Activated CD4-positive, alpha-beta T cell treated with anti-CD3 and anti-CD28 coated beads, Interleukin-2, amount 50 U/mL, for 16 hours (primary cell): Measurements from ENCODE around the gene TRIM14.
A peak's percentile ranks its signal among the peaks of the same experiment; 100 is the strongest.
"Not testable (repeated sequence)": the region's sequence is repeated elsewhere in the genome, so short reads cannot be mapped to it uniquely, and the experiment has no call there.

Experiments
- DNase-seq: peaks from one replicate; pipeline ENCODE4 v3.0.0-alpha.2; 2020

TRIM14 gene

DNA sequence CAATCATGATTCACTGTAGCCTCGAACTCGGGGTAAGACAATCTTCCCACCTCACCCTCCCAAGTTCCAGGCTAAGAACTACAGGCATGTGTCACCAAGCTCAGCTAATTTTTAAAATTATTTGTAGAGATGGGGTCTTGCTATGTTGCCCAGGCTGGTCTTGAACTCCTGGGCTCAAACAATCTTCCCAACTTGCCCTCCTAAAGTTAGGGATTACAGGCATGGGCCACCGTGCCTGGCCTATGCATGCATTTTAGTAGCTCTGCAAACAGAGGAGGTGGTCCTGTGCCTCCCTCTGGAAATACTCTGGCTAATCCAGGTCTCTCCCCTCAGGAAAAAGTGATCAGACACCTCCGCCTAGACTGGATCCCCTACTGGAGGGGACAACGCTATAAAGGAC is 21.5 kb upstream of the TRIM14 start:
- no peak for DNase-seq

- DNase-seq, result no peak
Observed at GRCh38 chr9:98136489-98136888, 17.5 kb upstream of the TRIM14 start.

DNA sequence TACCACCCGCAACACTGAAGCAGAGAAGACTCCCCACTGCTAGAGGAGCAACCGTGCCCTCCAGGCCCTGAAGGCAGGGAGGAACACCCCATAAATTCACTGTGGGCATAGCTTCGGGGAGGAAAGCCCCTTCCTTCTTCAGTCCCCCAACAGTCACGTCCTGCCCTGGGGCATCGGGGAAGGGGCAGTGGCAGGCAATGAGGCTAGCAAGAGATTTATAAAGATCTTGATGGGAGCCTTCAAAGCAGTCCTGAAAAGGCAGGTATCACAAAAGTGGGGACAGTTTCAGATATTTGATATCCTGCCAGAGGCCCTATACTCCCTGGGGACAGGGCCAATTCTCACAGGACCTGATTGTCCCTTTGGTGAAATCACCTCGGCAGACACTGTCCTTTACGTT is 16.9 kb upstream of the TRIM14 start:
- DNase-seq, result no peak

GRCh38 chr9:98135558-98135934 is 16.5 kb upstream of the TRIM14 start:
- DNase-seq, result no peak

DNA sequence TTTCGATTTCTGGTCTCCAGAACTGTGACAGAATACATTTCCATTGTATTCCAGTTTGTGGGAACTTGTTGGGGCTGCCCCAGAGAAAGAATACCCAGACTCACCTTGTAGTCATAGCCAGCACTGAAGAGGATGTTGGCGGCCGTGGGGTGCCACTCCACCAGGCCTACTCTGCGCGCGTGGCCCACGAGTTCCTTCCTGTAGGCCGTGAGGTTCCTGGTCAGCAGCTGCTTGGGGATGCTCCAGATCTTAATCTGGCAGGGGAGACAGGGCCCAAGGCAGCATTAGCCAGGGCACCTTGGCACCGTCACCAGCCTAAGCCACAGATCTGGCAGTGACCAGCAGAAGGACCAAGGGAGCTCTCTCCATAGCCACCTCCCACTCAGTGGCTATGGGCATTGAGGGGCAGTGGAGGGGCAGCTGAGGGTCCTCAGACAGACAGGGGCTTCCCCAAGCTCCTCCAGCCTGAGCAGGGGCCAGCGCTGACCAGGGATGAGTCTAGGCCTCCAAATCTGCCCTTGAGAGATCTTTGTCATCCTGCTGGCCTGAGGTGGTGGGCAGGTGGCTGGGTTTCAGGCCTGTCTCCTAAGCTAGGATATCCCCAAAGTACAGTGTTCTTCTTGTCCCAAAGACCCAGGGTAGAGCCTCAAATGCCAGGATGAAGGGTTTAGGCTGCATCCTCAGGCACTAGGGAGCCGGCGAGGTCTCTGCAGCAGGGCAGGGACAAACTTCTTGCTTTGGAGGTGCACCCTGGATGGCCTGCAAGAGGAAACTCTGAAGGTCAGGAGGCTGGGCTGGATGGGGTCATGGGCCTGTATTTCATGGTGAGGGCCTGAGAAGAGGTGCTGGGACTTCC is 15.9 kb upstream of the TRIM14 start:
- DNase-seq, result no peak

- DNase-seq, result no peak
Observed at GRCh38 chr9:98132806-98133631, 14.0 kb upstream of the TRIM14 start.

DNA sequence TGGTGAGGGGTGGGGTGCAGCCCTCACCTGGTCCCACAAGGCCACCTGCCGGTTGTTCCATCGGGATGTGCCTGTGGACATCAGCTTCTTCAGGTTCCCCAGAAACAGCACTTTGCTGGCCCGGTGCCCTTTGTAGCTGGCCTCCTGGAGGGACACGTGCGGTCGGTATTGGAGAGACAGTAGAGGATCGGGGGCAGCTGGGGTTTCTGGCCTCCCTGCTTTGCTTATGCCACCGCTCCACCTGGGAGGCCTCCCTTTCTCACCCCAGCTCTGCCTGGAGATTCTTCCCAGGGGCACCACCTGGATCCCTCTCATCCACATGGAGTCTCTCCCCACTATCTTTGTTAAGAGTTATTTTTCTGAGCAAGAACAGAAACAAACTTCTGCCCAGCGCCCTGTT is 13.1 kb upstream of the TRIM14 start:
- no peak for DNase-seq

DNA sequence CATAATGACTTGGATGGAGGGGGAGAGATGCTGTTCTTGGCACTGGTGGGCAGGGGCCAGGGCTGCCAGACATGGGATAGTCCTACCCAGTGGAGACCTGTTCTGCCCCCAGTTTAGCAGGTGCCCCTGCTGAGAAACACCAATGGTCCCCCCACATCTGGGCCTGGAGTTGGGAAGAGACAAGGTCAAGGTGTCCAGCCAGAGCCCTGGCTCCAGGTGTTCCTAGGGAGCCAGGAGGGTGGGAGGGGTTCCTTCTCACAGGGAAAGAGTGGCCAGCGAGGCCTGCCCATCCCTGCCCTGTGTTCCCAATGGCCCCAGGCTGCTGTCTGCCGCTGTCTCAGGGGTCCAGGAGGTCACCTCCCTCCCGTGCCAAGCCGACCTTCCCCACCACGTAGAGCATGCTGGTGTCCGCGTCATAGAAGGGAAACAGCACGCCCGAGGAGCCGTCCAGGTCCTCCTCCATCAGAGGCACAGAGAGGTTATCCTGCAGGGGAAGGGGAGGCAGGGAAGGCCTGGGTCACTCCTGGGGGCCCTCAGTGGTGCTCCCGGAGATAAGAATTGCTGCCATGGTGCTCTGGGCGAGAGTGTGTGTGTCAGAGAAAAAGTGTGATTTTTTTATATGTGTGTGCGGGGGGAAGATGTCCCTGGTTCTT is 11.7 kb upstream of the TRIM14 start:
- DNase-seq, result no peak

- DNase-seq, result not testable (repeated sequence)
Observed at GRCh38 chr9:98130060-98130459, 11.0 kb upstream of the TRIM14 start.

DNA sequence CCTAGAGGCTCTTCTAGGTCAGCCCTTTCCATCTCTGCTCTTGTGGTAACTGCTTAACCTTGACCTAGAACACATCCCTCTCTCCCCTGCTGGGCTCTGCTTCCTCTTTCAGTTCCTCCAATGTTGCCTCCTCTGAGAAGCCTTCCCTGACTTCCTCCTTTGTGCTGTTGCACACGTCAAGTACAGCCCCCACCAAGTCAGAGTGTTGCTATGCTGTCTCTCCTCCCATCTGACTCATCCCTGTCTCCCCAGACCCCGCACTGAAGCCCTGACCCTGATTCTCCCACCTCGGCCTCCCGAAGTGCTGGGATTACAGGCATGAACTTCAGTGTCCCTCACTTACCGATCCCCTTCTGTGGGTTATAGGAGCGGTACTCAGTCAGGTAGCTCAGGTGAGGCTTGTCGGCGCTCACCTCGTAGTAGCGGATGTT is 10.4 kb upstream of the TRIM14 start:
- no peak for DNase-seq

DNA sequence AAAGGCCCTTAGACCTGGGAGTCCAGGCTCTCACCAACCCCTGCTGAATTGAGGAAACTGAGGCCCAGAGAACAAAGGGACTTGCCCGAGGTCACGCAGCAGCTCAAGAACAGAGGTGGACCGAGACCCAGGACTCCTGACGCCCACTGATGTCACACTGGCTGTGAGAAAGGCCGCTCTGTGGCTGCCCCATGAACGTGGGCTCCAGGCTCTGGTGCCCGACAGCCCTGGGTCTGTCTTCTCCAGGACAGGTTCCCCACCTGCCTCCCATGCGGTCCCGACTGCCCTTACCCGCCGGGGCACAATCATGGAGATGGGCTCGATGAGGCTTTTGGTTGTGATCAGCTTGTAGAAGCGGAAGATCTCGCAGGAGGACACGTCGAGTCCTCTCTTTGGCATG is 9.3 kb upstream of the TRIM14 start:
- no peak for DNase-seq

- no peak for DNase-seq
Observed at GRCh38 chr9:98127226-98127625, 8.2 kb upstream of the TRIM14 start.

GRCh38 chr9:98124637-98125426 is 5.8 kb upstream of the TRIM14 start:
- no peak for DNase-seq

DNA sequence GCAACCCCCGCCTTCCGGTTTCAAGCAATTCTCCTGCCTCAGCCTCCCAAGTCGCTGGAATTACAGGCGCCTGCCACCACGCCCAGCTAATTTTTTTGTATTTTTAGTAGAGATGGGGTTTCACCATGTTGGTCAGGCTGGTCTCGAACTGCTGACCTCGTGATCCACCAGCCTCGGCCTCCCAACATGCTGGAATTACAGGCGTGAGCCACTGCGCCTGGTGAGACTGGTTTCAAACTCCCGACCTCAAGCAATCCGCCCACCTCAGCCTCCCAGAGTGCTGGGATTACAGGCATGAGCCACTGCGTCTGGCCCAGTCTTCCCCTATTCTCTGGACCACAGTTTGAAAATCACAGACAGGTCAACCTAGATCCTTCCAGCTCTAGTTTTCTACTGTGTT is 5.1 kb upstream of the TRIM14 start:
- DNase-seq, result not testable (repeated sequence)

DNA sequence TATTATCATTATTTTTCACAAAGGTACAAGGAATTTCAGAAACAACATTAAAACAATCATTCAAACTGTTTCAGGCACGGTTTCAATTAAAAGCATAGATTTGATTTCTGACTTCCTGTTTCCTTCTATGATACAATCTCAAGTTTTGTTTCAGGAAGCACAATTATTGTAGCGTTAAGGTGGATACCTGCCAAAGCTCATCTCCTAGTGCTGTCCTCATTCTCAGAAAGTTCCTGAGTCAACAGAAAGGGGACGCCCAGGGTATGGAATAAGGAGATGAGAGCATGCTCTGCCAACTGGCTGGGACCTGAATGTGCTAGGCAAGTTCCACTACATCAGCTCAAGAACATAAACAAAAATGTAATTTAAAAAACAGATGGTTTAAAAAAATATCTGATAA is 2.0 kb upstream of the TRIM14 start:
- no peak for DNase-seq

- no peak for DNase-seq
Observed at GRCh38 chr9:98120476-98120875, 1.5 kb upstream of the TRIM14 start.

DNA sequence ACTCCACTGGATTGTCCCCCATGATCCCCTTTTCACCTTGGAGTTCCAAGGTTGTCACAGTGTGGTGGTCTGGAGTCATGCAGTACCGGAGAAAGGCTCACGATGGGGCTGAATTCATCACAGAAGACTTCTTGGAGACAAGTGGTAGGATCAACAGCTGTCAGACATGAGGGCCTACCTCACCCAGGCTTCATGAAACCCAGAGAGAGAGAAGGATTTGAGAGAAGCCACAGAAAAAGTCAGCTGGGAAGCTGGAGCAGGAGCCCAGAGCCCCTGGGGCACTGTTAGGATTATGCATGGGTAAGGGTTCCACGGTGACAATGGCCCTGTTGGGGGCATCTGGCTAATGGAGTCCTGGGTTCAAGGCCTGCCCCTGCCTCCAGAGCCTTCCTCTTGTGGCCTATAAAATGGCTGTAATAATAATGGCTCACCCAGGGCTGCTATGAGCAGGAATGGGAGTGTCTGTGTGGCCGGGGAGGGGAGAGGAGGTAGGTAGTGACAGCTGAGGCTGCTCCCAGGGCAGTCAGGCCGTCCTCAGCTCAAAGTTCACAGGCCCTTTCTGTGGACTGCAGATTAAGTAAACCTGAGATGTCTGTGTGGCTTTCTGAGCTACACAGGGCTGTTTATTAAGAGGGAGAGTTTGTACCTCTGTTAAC is 910 bp downstream of the TRIM14 start:
- peak; percentile 62 for DNase-seq

- DNase-seq, result not testable (repeated sequence)
Observed at GRCh38 chr9:98117097-98117496, 1.9 kb downstream of the TRIM14 start.

GRCh38 chr9:98109052-98109451 is 10.0 kb downstream of the TRIM14 start:
- no peak for DNase-seq

GRCh38 chr9:98108531-98109031 is 10.4 kb downstream of the TRIM14 start:
- DNase-seq, result peak; percentile 58

- DNase-seq, result no peak
Observed at GRCh38 chr9:98107926-98108325, 11.1 kb downstream of the TRIM14 start.

DNA sequence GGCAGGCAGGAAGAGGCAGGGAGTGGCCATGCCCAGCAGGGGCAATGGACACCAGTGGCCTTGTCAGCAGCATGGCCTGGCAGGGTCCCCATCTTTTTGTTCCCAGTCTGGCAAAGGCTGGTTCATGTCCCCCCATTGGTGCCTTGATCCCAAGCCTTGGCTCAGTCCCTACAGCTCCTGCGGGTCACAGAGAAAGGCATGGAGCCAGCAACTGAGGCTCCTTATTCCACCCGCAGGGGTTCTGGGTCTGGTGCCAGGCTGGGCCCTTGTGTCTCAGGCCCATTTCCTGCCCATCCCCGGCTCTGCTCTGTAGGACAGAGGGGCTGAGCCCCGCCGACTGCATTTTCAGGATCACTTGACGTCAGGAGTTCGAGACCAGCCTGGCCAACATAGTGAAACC is 14.0 kb downstream of the TRIM14 start:
- no peak for DNase-seq
